ENCODE results near the gene POT1. TPM values are rescaled to one million over a fixed set of nuclear protein-coding genes. Genes with fewer than 3 reads are reported as not detected.

The POT1 gene
- total and polyA plus RNA-seq, 2 of the 8 experiments (the other 6 are each of a cell fraction or from before 2014, with no cell fraction given), result 13.1 to 22.8 TPM

DNA sequence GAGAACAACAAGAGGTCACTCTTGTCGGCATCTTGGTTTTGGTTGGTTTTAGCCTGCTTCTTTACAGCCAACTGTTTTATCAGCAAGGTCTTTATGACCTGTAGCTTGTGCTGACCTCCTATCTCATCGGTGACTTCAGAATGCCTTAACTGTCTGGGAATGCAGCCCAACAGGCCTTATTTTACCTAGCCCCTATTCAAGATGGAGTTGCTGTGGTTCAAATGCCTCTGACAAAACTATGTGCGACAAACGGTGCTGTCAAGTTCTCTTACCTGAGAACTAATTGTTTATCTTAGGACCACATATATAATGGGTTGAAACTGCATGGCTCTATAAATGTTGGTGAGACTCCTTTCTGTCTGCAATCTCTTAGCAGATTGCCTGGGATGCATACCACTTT is 35.9 kb upstream of the POT1 start:
- Histone ChIP-seq H4K8ac (ENCODE audit: extremely low read depth, insufficient read depth, low read length) (no peak overlapping the region), H3K23me2 (ENCODE audit: low read depth, low read length) (no peaks in the 10 kb centered on the region), H3K56ac (replicated peaks; ENCODE audit: insufficient read length, low read depth, low read length) (no peak overlapping the region), H2BK12ac (ENCODE audit: low read depth, low read length) (no peak overlapping the region), H3K27me3 (replicated peaks in 1 of 4; ENCODE audit: control insufficient read depth in 3 of 4, extremely low read depth in 1 of 4, insufficient read depth in 3 of 4, low read length in 3 of 4) (no peaks in the 10 kb centered on the region), H3K18ac (ENCODE audit: extremely low read depth, low read length) (no peak overlapping the region), H4K5ac (ENCODE audit: insufficient read length, low read depth, low read length) (no peak overlapping the region), H4K91ac (replicated peaks; ENCODE audit: insufficient read length, low read length) (no peak overlapping the region), H3K36me3 (ENCODE audit: control insufficient read depth in 2 of 4, insufficient read depth in 4 of 4, low read length in 3 of 4) (no peaks in the 10 kb centered on the region), H2AFZ (ENCODE audit: low read length) (0 out of 2 replicates have a peak overlapping the region, but pooled peaks have one; percentile 3), H2BK20ac (ENCODE audit: low read length) (no peak overlapping the region), H4K20me1 (replicated peaks in 1 of 2; ENCODE audit: control insufficient read depth in 1 of 2, insufficient read depth in 2 of 2, low read length in 2 of 2) (no peaks in the 10 kb centered on the region), H3K4me2 (ENCODE audit: insufficient read depth in 1 of 2, low read depth in 2 of 2, low read length in 2 of 2) (no peak overlapping the region), H3K9ac (replicated peaks in 1 of 4; ENCODE audit: extremely low read depth in 1 of 4, low read depth in 3 of 4, low read length in 3 of 4) (no peak overlapping the region), H3K79me1 (ENCODE audit: low read depth, low read length) (no peaks in the 10 kb centered on the region), H2BK5ac (ENCODE audit: low read depth, low read length) (no peak overlapping the region), H3K9me3 (ENCODE audit: insufficient read depth in 2 of 2, low read depth in 1 of 2, low read length in 1 of 2) (no peaks in the 10 kb centered on the region), H3K4me3 (ENCODE audit: extremely low read depth in 1 of 4, insufficient read depth in 2 of 4, low read depth in 3 of 4, low read length in 4 of 4) (no peak overlapping the region), H2AK5ac (ENCODE audit: low read depth, low read length) (no peak overlapping the region), H3K79me2 (ENCODE audit: control insufficient read depth in 1 of 2, insufficient read depth in 2 of 2, low read length in 2 of 2) (no peaks in the 10 kb centered on the region), H3K14ac (ENCODE audit: insufficient read length) (no peak overlapping the region), H3K23ac (ENCODE audit: insufficient read length) (no peak overlapping the region), H2BK120ac (replicated peaks; ENCODE audit: low read depth, low read length) (no peak overlapping the region), H3K4ac (replicated peaks; ENCODE audit: insufficient read length, low read depth, low read length) (no peak overlapping the region), H3K27ac (ENCODE audit: low read depth, low read length) (no peak overlapping the region), H3K4me1 (replicated peaks in 1 of 4; ENCODE audit: control insufficient read depth in 3 of 4, insufficient read depth in 4 of 4, low read length in 3 of 4) (no peaks in the 10 kb centered on the region), H2BK15ac (ENCODE audit: low read length) (no peak overlapping the region)
- FAIRE-seq (no peak), DNase-seq (ENCODE audit: low read depth in 1 of 2, low spot score in 2 of 2) (no peak)
- 90% methylated on average over 4 of the region's 4 CpGs; no CpG with 5 or more reads in 1 of the 2 experiments for whole genome bisulfite sequencing, 2 experiments (ENCODE audit: extremely low coverage in 1 of 2, insufficient coverage in 1 of 2, insufficient read length in 1 of 2, insufficient replicate concordance in 2 of 2, low coverage in 1 of 2, low lambda C conversion rate in 2 of 2, missing lambda C conversion rate in 1 of 2)
- ChIA-PET CTCF (ENCODE audit: partially characterized antibody) (interaction anchor here (1.1 kb wide), 1 partner anchor 90 kb away, joined by 3 read pairs; no protein-coding TSS in a partner anchor), POLR2A (ENCODE audit: partially characterized antibody) (no interaction called here)
- TF ChIP-seq CBX8 (IDR thresholded peaks at IDR 0.05; ENCODE audit: borderline replicate concordance, low read depth, low read length), result no peak
- no peak for TF ChIP-seq SIX5 (IDR thresholded peaks at IDR 0.05; ENCODE audit: low read depth, low read length)
- no peak for TF ChIP-seq CBX5 (IDR thresholded peaks at IDR 0.05; ENCODE audit: low read depth, low read length)
- TF ChIP-seq EP300 (IDR thresholded peaks at IDR 0.05; ENCODE audit: borderline replicate concordance in 1 of 2, low read depth in 2 of 2, low read length in 2 of 2), result no peak
- no peak for TF ChIP-seq SUZ12 (IDR thresholded peaks at IDR 0.05; ENCODE audit: low read length)
- TF ChIP-seq SAP30 (IDR thresholded peaks at IDR 0.05; ENCODE audit: insufficient read depth, insufficient replicate concordance, low read length), result no peak
- no peak for TF ChIP-seq BACH1 (IDR thresholded peaks at IDR 0.05; ENCODE audit: low read length)
- no peak for TF ChIP-seq NRF1 (IDR thresholded peaks at IDR 0.05; ENCODE audit: low read depth, low read length)
- TF ChIP-seq TAF7 (optimal IDR thresholded peaks at IDR 0.05; ENCODE audit: borderline replicate concordance, low read depth, low read length), result no peak
- no peak for TF ChIP-seq GABPA (IDR thresholded peaks at IDR 0.05; ENCODE audit: borderline replicate concordance, insufficient read depth, low read length)
- no peak for TF ChIP-seq POU5F1 (IDR thresholded peaks at IDR 0.05; ENCODE audit: low read depth, low read length)
- TF ChIP-seq SIN3A (conservative IDR thresholded peaks at IDR 0.05 in 1 of 2, IDR thresholded peaks at IDR 0.05 in 1 of 2; ENCODE audit: low read depth in 1 of 2, low read length in 2 of 2), result no peak
